Hepatocyte (in vitro differentiated cells): ENCODE results near the gene UBXN4.

Experiments
- CTCF ChIP-seq: fragments of 200-600 bp; sonication (generic); IDR thresholded peaks from 2 replicates; pipeline ENCODE4 v1.5.1; 2016; ENCODE audit warnings: antibody characterized with exemption, mild to moderate bottlenecking; ENCODE audit not compliant: poor library complexity
- EZH2 ChIP-seq: fragments of 200-600 bp; sonication (generic); IDR thresholded peaks from 2 replicates; pipeline ENCODE4 v1.6.1; 2016; ENCODE audit warnings: antibody characterized with exemption, mild to moderate bottlenecking, borderline replicate concordance
- EZH2phosphoT487 ChIP-seq: fragments of 200-600 bp; sonication (generic); IDR thresholded peaks from one replicate; pipeline ENCODE4 v1.6.1; 2018; ENCODE audit warnings: antibody characterized with exemption, mild to moderate bottlenecking, low read depth, moderate library complexity; ENCODE audit not compliant: unreplicated experiment, severe bottlenecking

- no peak for TF ChIP-seq CTCF
- TF ChIP-seq EZH2, result no peak
- no peak for TF ChIP-seq EZH2phosphoT487
Observed at GRCh38 chr2:135798275-135798705, 56.6 kb downstream of the UBXN4 start.
